Mucosa of rectum (tissue), 2 donors: ENCODE results near the gene BAHCC1.

ENCODE experiments used
- H3K27ac ChIP-seq, 2 donors: one replicate each; pipeline ENCODE4 v1.7.0; 2013; ENCODE audit warnings: inconsistent platforms in 2 of 2, low read depth in 2 of 2, low read length in 2 of 2
- H3K27me3 ChIP-seq, 2 donors: one replicate each; pipeline ENCODE4 v1.7.0; 2013; ENCODE audit warnings: low read length in 2 of 2; ENCODE audit not compliant: control insufficient read depth in 2 of 2, insufficient read depth in 2 of 2
- H3K36me3 ChIP-seq, 2 donors: one replicate each; pipeline ENCODE4 v1.7.0; 2013; ENCODE audit warnings: low read length in 2 of 2; ENCODE audit not compliant: control insufficient read depth in 2 of 2, insufficient read depth in 2 of 2
- H3K4me1 ChIP-seq, 2 donors: one replicate each; pipeline ENCODE4 v1.7.0; 2013; ENCODE audit warnings: low read length in 2 of 2, mild to moderate bottlenecking in 1 of 2; ENCODE audit not compliant: control insufficient read depth in 2 of 2, insufficient read depth in 2 of 2
- H3K4me3 ChIP-seq, 2 donors: one replicate each; pipeline ENCODE4 v1.7.0; 2013; ENCODE audit warnings: low read length in 2 of 2
- H3K9ac ChIP-seq, 2 donors: one replicate each; pipeline ENCODE4 v1.7.0; 2013; ENCODE audit warnings: low read length in 2 of 2, low read depth in 1 of 2, mild to moderate bottlenecking in 1 of 2
- H3K9me3 ChIP-seq, 2 donors: one replicate each; pipeline ENCODE4 v1.7.0; 2013; ENCODE audit warnings: low read length in 2 of 2; ENCODE audit not compliant: control insufficient read depth in 2 of 2
- donor health status: healthy.
- donor health status: Normal muscosa, but diverticular disease.

The BAHCC1 gene

DNA sequence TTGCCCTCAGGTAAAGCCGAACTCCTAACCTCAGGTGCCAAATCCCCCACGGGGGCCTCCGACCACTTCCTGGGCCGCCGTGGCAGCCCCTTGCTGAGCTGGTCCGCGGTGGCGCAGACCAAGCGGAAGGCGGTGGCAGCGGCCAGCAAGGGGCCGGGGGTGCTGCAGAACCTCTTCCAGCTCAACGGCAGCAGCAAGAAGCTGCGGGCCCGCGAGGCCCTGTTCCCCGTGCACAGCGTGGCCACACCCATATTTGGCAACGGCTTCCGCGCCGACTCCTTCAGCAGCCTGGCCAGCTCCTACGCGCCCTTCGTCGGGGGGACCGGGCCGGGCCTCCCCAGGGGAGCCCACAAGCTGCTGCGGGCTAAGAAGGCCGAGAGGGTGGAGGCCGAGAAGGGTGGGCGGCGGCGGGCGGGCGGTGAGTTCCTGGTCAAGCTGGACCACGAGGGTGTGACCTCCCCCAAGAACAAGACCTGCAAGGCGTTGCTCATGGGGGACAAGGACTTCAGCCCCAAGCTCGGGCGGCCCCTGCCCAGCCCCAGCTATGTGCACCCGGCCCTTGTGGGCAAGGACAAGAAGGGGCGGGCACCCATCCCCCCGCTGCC is 65.7 kb downstream of the BAHCC1 start:
- Histone ChIP-seq H3K27me3 (no peaks in the 10 kb centered on the region), H3K4me1 (no peaks in the 10 kb centered on the region), H3K36me3 (peaks cover 0 to 5% of the 10 kb centered on the region in 2 donors), H3K9ac (no peak overlapping the region), H3K27ac (no peak overlapping the region), H3K9me3 (no peaks in the 10 kb centered on the region), H3K4me3 (no peak overlapping the region)

- Histone ChIP-seq H3K9ac (no peak overlapping the region), H3K4me3 (no peak overlapping the region), H3K36me3 (peaks cover 0 to 5% of the 10 kb centered on the region in 2 donors), H3K27me3 (no peaks in the 10 kb centered on the region), H3K27ac (no peak overlapping the region), H3K9me3 (no peaks in the 10 kb centered on the region), H3K4me1 (no peaks in the 10 kb centered on the region)
Measured at GRCh38 chr17:81461607-81462500, 66.6 kb downstream of the BAHCC1 start.

DNA sequence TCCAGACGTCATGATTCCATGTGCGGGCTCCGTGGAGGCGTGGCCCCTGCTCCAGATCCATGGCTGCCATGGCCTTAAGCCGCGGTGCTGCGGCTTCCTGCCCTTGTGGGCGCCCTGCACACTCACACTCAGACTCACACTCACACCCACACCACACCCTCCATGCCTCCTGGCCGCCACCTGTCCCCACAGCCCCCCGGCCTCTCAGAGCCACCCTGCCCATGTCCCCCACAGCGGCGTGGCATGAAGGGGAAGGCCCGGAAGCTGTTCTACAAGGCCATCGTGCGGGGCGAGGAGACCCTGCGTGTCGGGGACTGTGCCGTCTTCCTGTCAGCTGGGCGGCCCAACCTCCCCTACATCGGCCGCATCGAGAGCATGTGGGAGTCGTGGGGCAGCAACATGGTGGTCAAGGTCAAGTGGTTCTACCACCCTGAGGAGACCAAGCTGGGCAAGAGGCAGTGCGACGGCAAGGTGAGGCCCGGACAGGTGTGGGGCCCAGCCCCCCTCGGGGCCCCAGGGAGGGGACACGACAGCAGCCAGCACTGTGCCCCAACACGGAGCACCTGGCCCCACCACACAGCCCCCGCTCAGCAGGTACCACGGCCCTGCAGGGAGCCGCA is 67.4 kb downstream of the BAHCC1 start:
- Histone ChIP-seq H3K9me3 (no peaks in the 10 kb centered on the region), H3K9ac (no peak overlapping the region), H3K4me3 (no peak overlapping the region), H3K27ac (no peak overlapping the region), H3K36me3 (peaks cover 0 to 5% of the 10 kb centered on the region in 2 donors), H3K27me3 (no peaks in the 10 kb centered on the region), H3K4me1 (no peaks in the 10 kb centered on the region)

GRCh38 chr17:81463506-81463905 is 68.2 kb downstream of the BAHCC1 start:
- no peak overlapping the region for H3K9ac ChIP-seq

DNA sequence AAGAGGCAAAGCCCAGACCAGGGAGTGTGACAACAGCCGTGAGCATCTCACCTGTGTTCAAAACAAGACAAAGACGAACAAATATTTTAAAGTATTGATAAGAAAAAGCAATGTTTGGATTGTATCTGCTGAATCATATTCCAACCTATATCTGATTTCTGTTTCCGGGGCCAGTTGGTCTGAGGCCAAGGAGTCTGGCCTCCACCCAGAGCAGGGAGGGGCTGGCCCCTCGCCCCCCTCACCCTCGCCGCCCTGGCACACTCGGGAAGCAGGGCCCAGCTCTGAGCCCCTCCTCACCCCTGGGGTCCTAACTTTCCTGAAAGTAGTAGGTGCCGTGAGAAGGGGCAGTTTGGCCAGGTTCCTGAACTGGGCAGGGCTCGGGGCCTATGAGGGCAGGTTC is 69.3 kb downstream of the BAHCC1 start:
- H3K27me3 ChIP-seq: no peaks in the 10 kb centered on the region
- no peaks in the 10 kb centered on the region for H3K9me3 ChIP-seq
- no peak overlapping the region for H3K27ac ChIP-seq
- H3K4me3 ChIP-seq: no peak overlapping the region
- H3K4me1 ChIP-seq: no peaks in the 10 kb centered on the region
- peaks cover 0 to 5% of the 10 kb centered on the region in 2 donors for H3K36me3 ChIP-seq
- no peak overlapping the region for H3K9ac ChIP-seq

More at GRCh38 chr17:81463506-81463905, 68.2 kb downstream of the BAHCC1 start:
- no peak overlapping the region for H3K4me3 ChIP-seq
- no peak overlapping the region for H3K27ac ChIP-seq
- H3K4me1 ChIP-seq: no peaks in the 10 kb centered on the region
- no peaks in the 10 kb centered on the region for H3K9me3 ChIP-seq
- peaks cover 0 to 5% of the 10 kb centered on the region in 2 donors for H3K36me3 ChIP-seq
- no peaks in the 10 kb centered on the region for H3K27me3 ChIP-seq

DNA sequence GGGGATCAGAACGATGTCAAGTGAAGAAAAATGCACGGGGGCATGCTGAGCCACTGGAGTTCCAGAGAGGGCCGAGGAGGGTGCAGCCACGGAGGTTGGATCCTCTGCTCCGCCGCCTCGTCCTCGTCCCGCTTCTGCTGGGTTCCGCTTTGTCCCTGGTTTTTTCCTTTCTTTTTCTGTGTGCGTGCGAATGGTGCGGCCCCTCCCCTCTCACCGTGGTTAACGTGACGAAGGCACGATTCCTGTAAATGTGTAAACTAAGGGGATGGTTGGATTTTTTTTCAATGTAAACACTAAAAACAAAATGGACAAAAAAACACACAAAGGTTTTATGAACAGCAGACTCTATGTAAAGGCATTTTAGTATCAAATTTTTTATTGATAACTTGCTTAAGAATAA is 70.7 kb downstream of the BAHCC1 start:
- no peaks in the 10 kb centered on the region for H3K4me1 ChIP-seq
- H3K9ac ChIP-seq: no peak overlapping the region
- no peaks in the 10 kb centered on the region for H3K27me3 ChIP-seq
- no peak overlapping the region for H3K27ac ChIP-seq
- peaks cover 0 to 3% of the 10 kb centered on the region in 2 donors for H3K36me3 ChIP-seq
- H3K9me3 ChIP-seq: no peaks in the 10 kb centered on the region
- no peak overlapping the region for H3K4me3 ChIP-seq

DNA sequence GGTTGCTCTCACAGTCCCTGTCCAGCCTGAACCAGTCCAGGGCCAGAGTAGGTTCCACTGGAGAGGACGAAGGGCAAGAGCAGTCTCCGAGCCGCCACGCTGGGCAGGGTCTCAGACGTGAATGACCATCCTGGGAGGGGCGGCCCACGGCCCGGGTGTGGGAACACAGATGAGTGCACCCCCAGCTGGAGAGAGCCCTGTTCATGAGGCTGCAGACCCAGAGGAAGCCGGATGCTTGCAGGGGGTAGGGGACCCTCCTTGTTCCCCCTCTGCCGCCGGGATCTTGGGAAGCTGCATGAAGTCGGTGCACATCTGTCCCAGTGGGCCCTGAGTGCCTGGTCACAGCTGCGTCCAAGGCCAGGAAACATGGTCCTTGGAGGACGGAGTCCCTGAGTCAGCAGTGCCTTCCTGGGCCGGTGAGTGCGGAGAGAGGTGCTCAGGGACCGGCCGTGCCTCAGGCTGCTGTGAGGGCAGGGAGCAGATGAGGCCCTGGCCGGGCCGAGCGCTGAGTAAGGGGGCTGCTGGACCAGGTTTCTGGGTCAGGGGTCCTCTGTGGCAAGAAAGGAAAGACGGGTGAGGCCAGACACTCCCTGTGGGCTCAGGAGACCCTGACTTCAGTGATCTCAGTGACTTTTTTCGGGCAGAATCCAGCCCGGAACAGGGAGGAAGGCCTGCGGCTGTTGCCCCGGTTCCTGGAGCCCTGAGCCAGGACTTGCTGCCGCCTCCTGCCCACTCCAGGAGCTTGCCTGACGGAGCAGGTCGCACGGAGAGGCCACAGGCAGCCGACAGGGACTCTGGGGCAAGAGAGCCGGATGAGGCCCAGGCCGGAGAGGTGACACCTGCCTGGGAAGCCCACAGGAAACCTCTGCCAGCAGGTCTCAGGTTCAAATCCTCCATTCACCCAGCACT is 71.6 kb downstream of the BAHCC1 start:
- H3K4me3 ChIP-seq: no peak overlapping the region

DNA sequence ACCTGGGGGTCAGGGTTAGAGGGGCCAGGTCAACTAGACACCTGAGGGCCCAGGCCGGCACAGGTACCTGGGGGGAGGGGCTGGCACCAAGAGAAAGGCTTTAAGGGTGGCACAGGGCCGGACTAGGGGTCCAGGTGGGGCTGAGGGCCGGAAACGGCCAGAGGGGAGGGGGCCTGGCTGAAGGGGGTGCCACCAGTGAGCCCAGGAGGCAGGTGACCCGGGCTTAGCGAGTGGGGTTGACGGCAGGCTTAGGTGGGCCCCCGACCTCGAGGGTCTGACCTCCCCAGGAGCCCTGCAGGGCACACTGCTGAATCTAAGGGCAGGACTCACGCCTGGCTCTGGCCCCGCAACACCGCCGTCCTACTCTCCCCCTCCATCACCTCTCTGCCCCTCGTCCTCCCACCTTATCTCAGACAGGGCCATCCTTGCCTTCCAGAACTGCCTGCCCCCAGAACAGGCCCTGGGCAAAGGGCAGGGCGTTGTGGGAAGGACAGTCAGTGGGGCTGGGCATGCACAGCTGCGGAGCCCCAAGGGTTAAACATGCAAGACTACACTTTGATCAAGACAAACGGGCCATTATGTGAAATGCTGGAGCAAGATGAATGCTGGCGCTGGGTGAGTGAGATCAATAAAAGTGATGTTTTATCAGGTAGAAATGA is 73.0 kb downstream of the BAHCC1 start:
- no peaks in the 10 kb centered on the region for H3K27me3 ChIP-seq
- no peaks in the 10 kb centered on the region for H3K9me3 ChIP-seq
- no peak overlapping the region for H3K27ac ChIP-seq
- H3K4me1 ChIP-seq: no peaks in the 10 kb centered on the region
- no peak overlapping the region for H3K4me3 ChIP-seq
- H3K9ac ChIP-seq: no peak overlapping the region
- H3K36me3 ChIP-seq: peaks cover 0 to under 1% of the 10 kb centered on the region in 2 donors

More for the DNA sequence above, 71.6 kb downstream of the BAHCC1 start:
- no peak overlapping the region for H3K27ac ChIP-seq
- H3K9me3 ChIP-seq: no peaks in the 10 kb centered on the region
- no peaks in the 10 kb centered on the region for H3K27me3 ChIP-seq
- H3K36me3 ChIP-seq: peaks cover 0 to 3% of the 10 kb centered on the region in 2 donors
- no peaks in the 10 kb centered on the region for H3K4me1 ChIP-seq
- H3K9ac ChIP-seq: no peak overlapping the region

GRCh38 chr17:81468770-81469121 is 73.5 kb downstream of the BAHCC1 start:
- H3K9me3 ChIP-seq: no peaks in the 10 kb centered on the region
- H3K27ac ChIP-seq: no peak overlapping the region
- H3K4me3 ChIP-seq: no peak overlapping the region
- no peaks in the 10 kb centered on the region for H3K4me1 ChIP-seq
- H3K27me3 ChIP-seq: no peaks in the 10 kb centered on the region
- no peaks in the 10 kb centered on the region for H3K36me3 ChIP-seq
- no peak overlapping the region for H3K9ac ChIP-seq
